ENCODE results near the gene BTN1A1. TPM values are rescaled to one million over a fixed set of nuclear protein-coding genes. Genes with fewer than 3 reads are reported as not detected.
"Not testable (repeated sequence)": the region's sequence is repeated elsewhere in the genome, so short reads cannot be mapped to it uniquely, and the experiment has no call there.

The BTN1A1 gene
- total RNA-seq, 1 experiment from 2014 or later: 0.10 TPM

GRCh38 chr6:26511033-26511432, 10.9 kb downstream of the BTN1A1 start:
- peak; percentile 43 for DNase-seq (ENCODE audit: low read depth)

GRCh38 chr6:26514984-26515383, 14.9 kb downstream of the BTN1A1 start:
- DNase-seq (ENCODE audit: low read depth): peak; percentile 12

- no peak for DNase-seq (ENCODE audit: low read depth)
These were observed 16.7 kb downstream of the BTN1A1 start for GRCh38 chr6:26516481-26517427.

- no peak for DNase-seq (ENCODE audit: low read depth)
These were observed 19.3 kb downstream of the BTN1A1 start for GRCh38 chr6:26519359-26519758.

GRCh38 chr6:26520237-26520849, 20.2 kb downstream of the BTN1A1 start:
- DNase-seq (ENCODE audit: low read depth): no peak

GRCh38 chr6:26520850-26521599, 20.9 kb downstream of the BTN1A1 start:
- peak; percentile 87 for DNase-seq (ENCODE audit: low read depth)

- peak; percentile 72 for DNase-seq (ENCODE audit: low read depth)
These were observed 21.7 kb downstream of the BTN1A1 start for GRCh38 chr6:26521600-26522391.

- DNase-seq (ENCODE audit: low read depth): not testable (repeated sequence)
These were observed 22.6 kb downstream of the BTN1A1 start for GRCh38 chr6:26522486-26523228.

- DNase-seq (ENCODE audit: low read depth): not testable (repeated sequence)
These were observed 24.2 kb downstream of the BTN1A1 start for GRCh38 chr6:26524314-26524713.

- no peak for DNase-seq (ENCODE audit: low read depth)
These were observed 24.7 kb downstream of the BTN1A1 start for GRCh38 chr6:26524722-26525370.

GRCh38 chr6:26525838-26526237, 25.7 kb downstream of the BTN1A1 start:
- no peak for DNase-seq (ENCODE audit: low read depth)

GRCh38 chr6:26526928-26527327, 26.8 kb downstream of the BTN1A1 start:
- no peak for DNase-seq (ENCODE audit: low read depth)

GRCh38 chr6:26530203-26530602, 30.1 kb downstream of the BTN1A1 start:
- DNase-seq (ENCODE audit: low read depth): no peak

- no peak for DNase-seq (ENCODE audit: low read depth)
These were observed 31.8 kb downstream of the BTN1A1 start for GRCh38 chr6:26531897-26532296.

GRCh38 chr6:26532699-26533531, 32.8 kb downstream of the BTN1A1 start:
- DNase-seq (ENCODE audit: low read depth): peak; percentile 96

GRCh38 chr6:26533532-26533931, 33.4 kb downstream of the BTN1A1 start:
- DNase-seq (ENCODE audit: low read depth): no peak

GRCh38 chr6:26534681-26535465, 34.8 kb downstream of the BTN1A1 start:
- no peak for DNase-seq (ENCODE audit: low read depth)

- peak; percentile 80 for DNase-seq (ENCODE audit: low read depth)
These were observed 36.6 kb downstream of the BTN1A1 start for GRCh38 chr6:26536571-26537159.

Data from M059J (cell line).